ENCODE results near the gene SYNPR. TPM values are rescaled to one million over a fixed set of nuclear protein-coding genes. Genes with fewer than 3 reads are reported as not detected.

Gene SYNPR
- total RNA-seq, 1 donor from 2014 or later, result 13.2 TPM

DNA sequence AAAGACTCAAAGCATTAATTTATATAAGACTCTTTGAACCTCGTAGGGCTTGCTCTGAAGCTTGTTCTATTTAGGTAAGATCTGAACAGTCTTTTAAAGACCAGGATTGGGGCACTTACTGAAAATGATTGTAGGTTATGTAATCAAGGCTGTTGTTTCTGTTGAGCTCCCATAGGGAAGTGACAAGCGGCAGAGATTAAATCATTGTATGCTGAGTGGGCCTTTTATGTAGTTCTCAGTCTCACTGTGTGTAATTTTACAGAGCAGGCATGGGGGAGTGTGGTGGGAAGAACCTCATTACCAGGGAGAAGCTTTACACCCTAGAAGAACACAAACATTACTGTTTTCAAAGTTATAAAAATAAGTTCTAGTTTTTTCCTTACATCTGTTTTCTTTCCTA, 214.4 kb downstream of the SYNPR start:
- no peak overlapping the region for H3K27ac Mint-ChIP-seq
- H3K36me3 Mint-ChIP-seq (ENCODE audit: insufficient read depth), result peaks cover 3% of the 10 kb centered on the region
- H3K9me3 Mint-ChIP-seq (ENCODE audit: low read depth), result no peaks in the 10 kb centered on the region
- H3K4me1 Mint-ChIP-seq (ENCODE audit: low read depth), result peaks cover 9% of the 10 kb centered on the region
- DNase-seq (ENCODE audit: low spot score, unreplicated experiment), result no peak
- no peaks in the 10 kb centered on the region for H3K27me3 Mint-ChIP-seq
- TF ChIP-seq, protein P1, sequence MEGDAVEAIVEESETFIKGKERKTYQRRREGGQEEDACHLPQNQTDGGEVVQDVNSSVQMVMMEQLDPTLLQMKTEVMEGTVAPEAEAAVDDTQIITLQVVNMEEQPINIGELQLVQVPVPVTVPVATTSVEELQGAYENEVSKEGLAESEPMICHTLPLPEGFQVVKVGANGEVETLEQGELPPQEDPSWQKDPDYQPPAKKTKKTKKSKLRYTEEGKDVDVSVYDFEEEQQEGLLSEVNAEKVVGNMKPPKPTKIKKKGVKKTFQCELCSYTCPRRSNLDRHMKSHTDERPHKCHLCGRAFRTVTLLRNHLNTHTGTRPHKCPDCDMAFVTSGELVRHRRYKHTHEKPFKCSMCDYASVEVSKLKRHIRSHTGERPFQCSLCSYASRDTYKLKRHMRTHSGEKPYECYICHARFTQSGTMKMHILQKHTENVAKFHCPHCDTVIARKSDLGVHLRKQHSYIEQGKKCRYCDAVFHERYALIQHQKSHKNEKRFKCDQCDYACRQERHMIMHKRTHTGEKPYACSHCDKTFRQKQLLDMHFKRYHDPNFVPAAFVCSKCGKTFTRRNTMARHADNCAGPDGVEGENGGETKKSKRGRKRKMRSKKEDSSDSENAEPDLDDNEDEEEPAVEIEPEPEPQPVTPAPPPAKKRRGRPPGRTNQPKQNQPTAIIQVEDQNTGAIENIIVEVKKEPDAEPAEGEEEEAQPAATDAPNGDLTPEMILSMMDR (IDR thresholded peaks at IDR 0.05; ENCODE audit: unreplicated experiment), result no peak
- H3K4me3 Mint-ChIP-seq (ENCODE audit: low read depth), result no peak overlapping the region

DNA sequence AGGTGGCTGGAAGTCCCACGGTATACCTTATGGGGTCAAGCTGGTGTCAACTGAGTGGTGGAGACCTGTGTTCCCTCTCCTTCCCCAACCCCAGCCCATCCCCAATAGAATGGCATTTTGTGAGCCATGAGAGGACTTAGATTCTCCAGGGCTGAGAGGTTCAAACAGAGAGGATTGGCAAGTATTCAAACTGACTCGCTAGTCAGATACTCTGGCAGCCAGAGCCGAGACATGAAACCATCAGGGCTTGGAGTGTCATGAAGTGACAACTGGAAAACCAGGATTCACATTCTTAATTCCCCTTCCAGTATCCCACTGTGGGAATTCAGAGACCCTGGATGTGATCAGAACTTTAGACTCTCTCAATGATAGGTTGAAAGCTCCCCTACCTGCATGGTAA, 215.0 kb downstream of the SYNPR start:
- TF ChIP-seq, protein P1 (IDR thresholded peaks at IDR 0.05; ENCODE audit: unreplicated experiment), result no peak
- no peak for DNase-seq (ENCODE audit: low spot score, unreplicated experiment)
- Mint-ChIP-seq H3K9me3 (ENCODE audit: low read depth) (peaks cover under 1% of the 10 kb centered on the region), H3K4me1 (ENCODE audit: low read depth) (peaks cover 9% of the 10 kb centered on the region), H3K36me3 (ENCODE audit: insufficient read depth) (peaks cover 3% of the 10 kb centered on the region), H3K27me3 (no peaks in the 10 kb centered on the region), H3K27ac (no peak overlapping the region), H3K4me3 (ENCODE audit: low read depth) (no peak overlapping the region)

DNA sequence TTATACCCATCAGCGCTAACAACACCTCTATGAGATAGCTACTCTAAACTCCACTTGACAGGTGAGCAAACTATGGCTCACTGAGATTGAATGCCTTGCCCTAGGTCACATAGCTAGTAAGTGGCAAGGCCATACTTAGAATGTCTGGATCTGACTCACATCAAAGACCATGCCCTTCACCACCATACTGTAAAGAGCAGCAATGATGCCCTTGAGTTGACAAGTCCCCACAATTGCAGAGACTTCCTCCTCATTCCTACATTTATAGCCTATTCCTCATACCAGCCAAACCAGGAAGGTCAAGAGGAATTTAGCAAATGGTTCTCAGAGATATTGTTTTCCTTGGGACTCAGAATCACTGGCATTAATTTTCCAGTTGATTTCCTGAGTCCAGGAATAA, 216.5 kb downstream of the SYNPR start:
- TF ChIP-seq, protein P1 (IDR thresholded peaks at IDR 0.05; ENCODE audit: unreplicated experiment), result no peak
- peaks cover 3% of the 10 kb centered on the region for H3K36me3 Mint-ChIP-seq (ENCODE audit: insufficient read depth)

DNA sequence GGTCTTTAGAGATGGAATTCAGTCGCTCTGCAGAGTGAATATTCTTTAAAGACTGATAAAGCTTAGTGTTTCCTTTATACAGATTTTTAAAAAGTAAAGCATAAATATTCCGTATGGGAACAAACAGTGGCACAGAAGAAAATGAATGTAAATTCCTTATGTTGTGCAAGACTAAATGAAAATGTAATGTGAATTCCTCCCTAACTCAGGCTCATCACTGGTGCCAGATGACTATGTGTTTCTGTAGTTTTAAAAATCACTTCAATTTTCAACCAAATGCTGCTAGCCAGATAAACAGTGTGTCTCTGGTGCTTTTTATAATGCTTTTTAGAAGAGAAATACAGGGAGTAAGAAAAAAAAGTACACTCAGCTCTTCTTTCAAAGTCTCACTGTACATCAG, 219.5 kb downstream of the SYNPR start:
- TF ChIP-seq, protein P1 (IDR thresholded peaks at IDR 0.05; ENCODE audit: unreplicated experiment), result no peak
- Mint-ChIP-seq H3K4me1 (ENCODE audit: low read depth) (peaks cover 7% of the 10 kb centered on the region), H3K4me3 (ENCODE audit: low read depth) (no peak overlapping the region), H3K36me3 (ENCODE audit: insufficient read depth) (no peaks in the 10 kb centered on the region), H3K27ac (no peak overlapping the region), H3K27me3 (no peaks in the 10 kb centered on the region), H3K9me3 (ENCODE audit: low read depth) (peaks cover 5% of the 10 kb centered on the region)
- no peak for DNase-seq (ENCODE audit: low spot score, unreplicated experiment)

More for the DNA sequence above, 216.5 kb downstream of the SYNPR start:
- Mint-ChIP-seq H3K4me3 (ENCODE audit: low read depth) (no peak overlapping the region), H3K27ac (no peak overlapping the region), H3K4me1 (ENCODE audit: low read depth) (peaks cover 9% of the 10 kb centered on the region), H3K9me3 (ENCODE audit: low read depth) (peaks cover 5% of the 10 kb centered on the region), H3K27me3 (no peaks in the 10 kb centered on the region)
- no peak for DNase-seq (ENCODE audit: low spot score, unreplicated experiment)

DNA sequence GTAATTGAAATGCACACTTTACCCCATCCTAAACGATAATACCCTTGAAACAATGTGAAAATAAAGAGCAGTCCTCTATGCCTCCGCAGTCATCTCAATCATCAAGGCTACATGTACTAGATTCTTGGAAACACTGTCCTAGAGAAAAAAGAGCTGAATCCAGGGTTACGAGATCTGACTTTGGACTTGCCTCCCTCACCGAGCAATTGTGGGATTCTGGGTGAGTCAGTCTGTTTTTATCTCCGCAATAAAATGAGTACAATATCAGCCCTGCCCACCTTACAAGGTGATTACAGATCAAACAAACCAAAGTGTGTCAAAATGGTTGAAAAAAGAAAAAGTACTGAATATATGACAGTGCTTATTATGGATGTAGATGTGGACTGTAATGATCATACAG, 222.1 kb downstream of the SYNPR start:
- H3K9me3 Mint-ChIP-seq (ENCODE audit: low read depth), result peaks cover 5% of the 10 kb centered on the region
- TF ChIP-seq, protein P1 (IDR thresholded peaks at IDR 0.05; ENCODE audit: unreplicated experiment), result no peak
- H3K36me3 Mint-ChIP-seq (ENCODE audit: insufficient read depth), result no peaks in the 10 kb centered on the region
- no peak for DNase-seq (ENCODE audit: low spot score, unreplicated experiment)
- H3K27ac Mint-ChIP-seq, result no peak overlapping the region
- no peaks in the 10 kb centered on the region for H3K27me3 Mint-ChIP-seq
- no peak overlapping the region for H3K4me3 Mint-ChIP-seq (ENCODE audit: low read depth)
- H3K4me1 Mint-ChIP-seq (ENCODE audit: low read depth), result peaks cover 7% of the 10 kb centered on the region
